Transverse colon (tissue), 4 donors: Measurements from ENCODE around the gene PLPP3. TPM values are rescaled to one million over a fixed set of nuclear protein-coding genes. Genes with fewer than 3 reads are reported as not detected.

ENCODE experiments used
- DNase-seq: peaks from one replicate; pipeline ENCODE4 v3.0.0-alpha.2; 2019
- H3K27ac ChIP-seq, 4 donors: fragments of 200-600 bp; sonication (generic); 2 replicates each; pipeline ENCODE4 v1.5.1; 2016 to 2018; ENCODE audit warnings: inconsistent platforms in 4 of 4
- H3K27me3 ChIP-seq: fragments of 200-600 bp; sonication (generic); 2 replicates; pipeline ENCODE4 v1.5.1; 2017; ENCODE audit warnings: inconsistent platforms
- H3K36me3 ChIP-seq, 4 donors: fragments of 200-600 bp; sonication (generic); 2 replicates each; pipeline ENCODE4 v1.5.1; 2017 to 2019; ENCODE audit warnings: inconsistent platforms in 4 of 4
- H3K4me1 ChIP-seq, 4 donors: fragments of 200-600 bp; sonication (generic); 2 replicates each; pipeline ENCODE4 v1.5.1; 2017 to 2020; ENCODE audit warnings: inconsistent platforms in 4 of 4
- H3K4me3 ChIP-seq, 4 donors: fragments of 200-600 bp; sonication (generic); 1 replicate in 1 of 4; 2 replicates in 3 of 4; pipeline versions ENCODE4 v1.5.1 to v1.6.1; 2017 to 2019; ENCODE audit warnings: inconsistent platforms in 4 of 4
- H3K9me3 ChIP-seq, 2 donors: fragments of 200-600 bp; sonication (generic); 2 replicates each; pipeline ENCODE4 v1.5.1; 2017 to 2019; ENCODE audit warnings: inconsistent platforms in 2 of 2
- EP300 ChIP-seq: sonication (generic); formaldehyde crosslinking; IDR thresholded peaks from one replicate; pipeline ENCODE4 v1.6.1; 2017; ENCODE audit warnings: antibody characterized with exemption, low read depth
- POLR2A ChIP-seq: fragments of 450-650 bp; IDR thresholded peaks from one replicate; pipeline ENCODE4 v1.6.1; 2016; ENCODE audit warnings: antibody characterized with exemption, mild to moderate bottlenecking, moderate library complexity
- POLR2AphosphoS5 ChIP-seq, 3 donors: sonication (generic); formaldehyde crosslinking; IDR thresholded peaks; one replicate each; pipeline ENCODE4 v1.6.1; 2016; ENCODE audit warnings: antibody characterized with exemption in 3 of 3
- WGBS, 2 donors: methylation state at CpG; one replicate each; pipeline ENCODE4 v1.1.5; 2018; ENCODE audit warnings: low coverage in 1 of 2; 5-methylcytosine and 5-hydroxymethylcytosine counted together
- in situ Hi-C, 4 donors: fragments of 200-750 bp; cut with MboI; loops; one replicate each; pipeline versions ENCODE4 v1.15.0 to v1.15.1; 2017; ENCODE audit warnings: low sequenced_read_pairs in 3 of 4, low pct_ligation_motif_present in 1 of 4, low pct_unique_long_range_greater_than_20kb in 1 of 4
- intact Hi-C: fragments of 100-400 bp; cut with DNase I; formaldehyde crosslinking; loops from one replicate; pipeline ENCODE4 v1.15.1; 2023; ENCODE audit warnings: low total_unique reads
- total RNA-seq, 4 donors: library from RNA; depleted of rRNA; stranded (reverse); fragments of >200 nt; gene quantifications; one replicate each; pipeline ENCODE4 v1.1.0, GENCODE V29; 2016
- TF ChIP-seq, protein P1 (sequence below), 5 experiments: fragments of 200-600 bp in 3 of 5; fragments of 450-650 bp in 2 of 5; sonication (generic) in 3 of 5; IDR thresholded peaks; 1 replicate in 2 of 5; 2 replicates in 3 of 5; pipeline ENCODE4 v1.5.1; 2016 to 2017; ENCODE audit warnings: antibody characterized with exemption in 5 of 5, inconsistent platforms in 3 of 5, mild to moderate bottlenecking in 2 of 5, moderate library complexity in 1 of 5

PLPP3 gene
- total RNA-seq, 4 donors from 2014 or later, result 51.2 to 75.1 (median 63.3) TPM

DNA sequence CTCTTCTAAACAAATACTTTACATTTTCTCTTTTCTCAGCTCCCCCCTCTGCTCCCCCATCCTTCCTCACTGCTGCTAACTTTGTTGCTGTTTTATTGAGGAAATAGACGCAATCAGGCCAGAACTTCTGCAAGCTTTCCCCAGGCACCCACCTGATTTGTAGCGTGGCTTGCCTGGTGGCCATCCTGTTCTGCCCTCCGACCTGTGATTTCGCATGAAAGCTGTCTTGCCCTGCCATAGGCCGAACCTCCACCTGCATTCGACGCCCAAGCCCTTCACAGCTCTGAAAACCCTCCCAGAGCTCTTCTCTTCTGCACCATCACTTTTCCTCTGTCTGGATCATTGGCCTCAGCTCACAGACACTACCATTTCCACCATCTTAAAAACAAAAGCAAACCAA lies 100.6 kb downstream of the PLPP3 start:
- no peak for DNase-seq
- H3K4me3 ChIP-seq, result no peak overlapping the region
- H3K27ac ChIP-seq, result no peak overlapping the region
- H3K27me3 ChIP-seq, result peaks cover 11% of the 10 kb centered on the region
- H3K36me3 ChIP-seq, result no peaks in the 10 kb centered on the region
- H3K4me1 ChIP-seq, result peaks cover 0 to 12% (median 0%) of the 10 kb centered on the region in 4 donors
- in situ Hi-C loops, result no loop called here
- intact Hi-C loops, result no loop called here
- H3K9me3 ChIP-seq, result no peaks in the 10 kb centered on the region
- TF ChIP-seq EP300 (no peak), POLR2A (no peak), POLR2AphosphoS5 (IDR thresholded peaks at IDR 0.05) (no peak)
- TF ChIP-seq, protein P1, sequence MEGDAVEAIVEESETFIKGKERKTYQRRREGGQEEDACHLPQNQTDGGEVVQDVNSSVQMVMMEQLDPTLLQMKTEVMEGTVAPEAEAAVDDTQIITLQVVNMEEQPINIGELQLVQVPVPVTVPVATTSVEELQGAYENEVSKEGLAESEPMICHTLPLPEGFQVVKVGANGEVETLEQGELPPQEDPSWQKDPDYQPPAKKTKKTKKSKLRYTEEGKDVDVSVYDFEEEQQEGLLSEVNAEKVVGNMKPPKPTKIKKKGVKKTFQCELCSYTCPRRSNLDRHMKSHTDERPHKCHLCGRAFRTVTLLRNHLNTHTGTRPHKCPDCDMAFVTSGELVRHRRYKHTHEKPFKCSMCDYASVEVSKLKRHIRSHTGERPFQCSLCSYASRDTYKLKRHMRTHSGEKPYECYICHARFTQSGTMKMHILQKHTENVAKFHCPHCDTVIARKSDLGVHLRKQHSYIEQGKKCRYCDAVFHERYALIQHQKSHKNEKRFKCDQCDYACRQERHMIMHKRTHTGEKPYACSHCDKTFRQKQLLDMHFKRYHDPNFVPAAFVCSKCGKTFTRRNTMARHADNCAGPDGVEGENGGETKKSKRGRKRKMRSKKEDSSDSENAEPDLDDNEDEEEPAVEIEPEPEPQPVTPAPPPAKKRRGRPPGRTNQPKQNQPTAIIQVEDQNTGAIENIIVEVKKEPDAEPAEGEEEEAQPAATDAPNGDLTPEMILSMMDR (IDR thresholded peaks at IDR 0.05), result no peak
- 85 to 90% methylated on average over 5 to 7 of the region's 7 CpGs for WGBS, 2 donors

DNA sequence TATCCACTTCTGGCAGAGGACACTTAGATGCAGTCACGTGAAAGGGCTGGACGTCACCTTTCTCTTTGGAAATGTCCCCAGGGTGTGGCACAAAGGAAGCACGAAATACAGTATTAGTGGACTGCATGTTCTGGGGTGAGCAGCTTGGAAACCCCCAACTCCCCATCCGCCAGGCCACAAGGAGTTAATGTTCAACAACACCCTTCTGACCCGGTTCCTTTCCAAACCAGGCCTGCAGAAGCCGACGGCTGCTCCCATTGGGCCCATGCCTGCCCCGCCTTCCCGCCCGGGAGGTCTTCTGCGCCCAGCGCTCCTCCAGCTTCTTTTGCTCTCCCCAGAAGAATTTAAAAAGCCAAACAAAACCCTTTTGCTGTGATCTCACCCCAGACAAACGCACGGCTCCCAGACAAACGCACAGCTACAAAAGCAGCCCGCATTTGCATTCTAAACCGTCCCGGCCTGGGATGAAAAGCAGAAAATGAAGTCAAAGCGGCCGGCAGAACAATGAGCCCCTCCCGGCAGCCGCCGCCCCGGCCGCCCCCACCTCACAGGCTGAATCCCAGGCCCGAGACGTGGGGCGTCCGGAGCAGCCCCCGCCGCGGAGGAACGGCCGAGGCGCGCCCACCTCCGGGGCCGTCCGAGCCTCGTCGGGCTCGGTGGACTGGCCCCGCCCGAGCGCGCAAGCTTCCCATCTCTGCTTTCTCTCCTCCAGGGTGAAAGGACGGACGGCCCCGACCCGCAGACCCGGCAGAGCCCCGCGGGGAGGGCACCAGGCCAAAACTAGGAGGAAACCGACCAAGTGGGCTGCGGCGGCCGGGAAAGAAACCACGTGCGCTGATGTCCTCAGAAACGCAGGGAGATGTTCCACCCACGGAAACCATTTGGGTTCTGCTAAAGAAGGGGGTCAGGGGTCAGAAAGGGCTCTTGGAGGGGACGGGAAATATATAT lies 101.9 kb downstream of the PLPP3 start:
- peaks cover 0 to 15% (median 0%) of the 10 kb centered on the region in 4 donors for H3K4me1 ChIP-seq
- H3K36me3 ChIP-seq, result no peaks in the 10 kb centered on the region
- intact Hi-C loops (no loop called here), in situ Hi-C loops (no loop called here)
- peaks cover 11% of the 10 kb centered on the region for H3K27me3 ChIP-seq
- 0 to 9% methylated on average over 2 to 47 of the region's 62 CpGs for WGBS, 2 donors
- peak; percentile 52 for DNase-seq
- TF ChIP-seq POLR2A (peak; percentile 44), EP300 (no peak), POLR2AphosphoS5 (IDR thresholded peaks at IDR 0.05) (peak in 1 of 3 donors; percentile 41)
- peak overlapping the region; percentile 84 to 88 (median 86) for H3K27ac ChIP-seq
- H3K4me3 ChIP-seq, result peak overlapping the region; percentile 41 to 61 (median 48)
- no peaks in the 10 kb centered on the region for H3K9me3 ChIP-seq

DNA sequence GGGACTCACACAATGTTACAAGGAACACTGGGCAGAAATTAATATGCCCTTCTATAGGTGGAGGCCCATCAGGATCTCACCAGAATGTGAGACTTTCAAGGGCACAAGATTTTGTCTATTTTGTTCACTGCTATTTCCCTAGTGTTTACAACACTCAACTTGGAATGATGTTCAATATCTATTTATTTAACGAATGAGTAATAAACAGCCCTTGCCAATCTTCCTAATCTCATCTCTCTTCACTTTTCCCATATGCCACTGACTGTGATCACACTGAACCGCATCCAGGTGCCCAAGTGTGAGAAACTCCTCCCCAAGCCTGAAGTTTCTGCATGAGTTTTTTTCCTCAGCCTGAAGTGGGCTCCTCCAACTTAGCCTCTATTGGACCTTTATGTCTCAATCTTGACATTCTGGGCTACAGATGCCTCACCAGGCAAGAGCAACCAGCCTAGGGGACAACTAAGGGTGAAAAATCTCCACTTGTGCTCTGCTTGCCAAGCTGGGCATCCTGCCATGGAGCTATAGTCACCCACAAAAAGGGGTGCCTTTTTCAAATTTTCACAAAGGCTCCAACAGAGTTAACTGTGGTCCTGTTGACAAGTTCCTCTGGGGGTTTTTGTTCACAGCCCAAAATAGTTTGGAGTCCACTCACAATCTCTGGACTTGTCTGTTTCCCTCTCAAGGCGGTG lies 105.6 kb downstream of the PLPP3 start:
- TF ChIP-seq, protein P1 (IDR thresholded peaks at IDR 0.05), result no peak
- TF ChIP-seq POLR2A (no peak), POLR2AphosphoS5 (IDR thresholded peaks at IDR 0.05) (no peak), EP300 (no peak)
- Histone ChIP-seq H3K27me3 (peaks cover 10% of the 10 kb centered on the region), H3K4me1 (peaks cover 0 to 26% (median 0%) of the 10 kb centered on the region in 4 donors), H3K4me3 (no peak overlapping the region), H3K36me3 (no peaks in the 10 kb centered on the region), H3K9me3 (no peaks in the 10 kb centered on the region), H3K27ac (no peak overlapping the region)
- intact Hi-C loops (no loop called here), in situ Hi-C loops (no loop called here)
- WGBS, 2 donors, result 74% methylated on average over 3 of the region's 3 CpGs; no CpG with 5 or more reads in 1 of the 2 donors
- no peak for DNase-seq

DNA sequence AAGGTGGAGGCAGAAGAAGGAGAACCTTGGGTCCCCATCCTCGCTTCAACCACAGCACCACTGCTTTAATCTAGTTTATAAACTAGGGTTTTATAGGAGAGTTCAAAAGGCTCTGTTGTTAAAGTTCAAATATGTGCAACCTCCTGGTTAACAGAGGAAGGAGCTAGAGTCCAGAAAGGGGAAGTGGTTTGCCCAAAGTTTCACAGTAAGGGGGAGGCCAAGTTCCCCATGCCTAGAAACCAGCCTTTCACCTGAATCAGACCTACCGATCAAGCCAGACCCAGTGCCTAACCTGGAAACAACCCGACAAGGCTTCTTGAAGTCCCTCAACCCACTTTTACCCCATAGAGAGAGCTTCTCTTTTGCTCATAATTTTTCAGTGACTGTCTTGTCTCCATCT lies 106.5 kb downstream of the PLPP3 start:
- 44 to 69% methylated on average over 1 to 3 of the region's 3 CpGs for WGBS, 2 donors
- Histone ChIP-seq H3K4me3 (no peak overlapping the region), H3K36me3 (no peaks in the 10 kb centered on the region), H3K27me3 (peaks cover 8% of the 10 kb centered on the region), H3K9me3 (no peaks in the 10 kb centered on the region), H3K4me1 (peaks cover 0 to 22% (median 0%) of the 10 kb centered on the region in 4 donors), H3K27ac (no peak overlapping the region)
- in situ Hi-C loops, result no loop called here
- intact Hi-C loops, result no loop called here
- TF ChIP-seq, protein P1 (IDR thresholded peaks at IDR 0.05), result no peak
- TF ChIP-seq POLR2A, result no peak
- TF ChIP-seq POLR2AphosphoS5 (IDR thresholded peaks at IDR 0.05), result no peak
- no peak for TF ChIP-seq EP300
- DNase-seq, result no peak
